ENCODE data around the gene TBX15. TPM values are rescaled to one million over a fixed set of nuclear protein-coding genes. Genes with fewer than 3 reads are reported as not detected.

TBX15 gene
- total and polyA plus RNA-seq, 9 of the 15 experiments (the other 6 are each of a cell fraction or from before 2014, with no cell fraction given) = 0.03 to 3.4 (median 2.3) TPM

DNA sequence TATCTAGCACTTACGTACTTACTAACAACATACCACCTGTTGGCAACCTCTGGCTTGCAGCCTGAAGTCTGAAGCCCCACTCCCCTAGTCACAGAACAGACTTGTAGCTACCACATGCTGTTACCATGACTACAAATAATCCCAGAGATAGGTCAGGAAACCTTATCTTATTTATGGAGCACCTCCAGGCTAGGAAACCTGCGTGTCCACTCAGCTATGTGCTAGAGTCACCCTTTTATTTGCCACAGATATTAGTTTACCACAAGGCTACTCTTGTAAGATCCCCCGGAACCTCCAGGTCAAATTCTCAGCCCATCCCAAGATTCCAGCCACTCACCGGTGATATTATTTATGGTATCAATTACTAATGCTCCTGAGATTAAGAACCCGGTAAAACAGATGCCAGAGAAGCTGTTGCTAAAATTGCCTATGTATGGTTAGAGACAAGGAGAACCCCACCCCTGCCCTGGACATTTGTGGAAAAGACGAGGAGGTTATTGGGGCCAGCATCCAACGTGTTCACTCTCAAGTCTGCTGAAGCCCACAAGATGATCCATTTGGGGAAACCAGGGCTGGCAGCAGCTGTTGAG lies 116.5 kb downstream of the TBX15 start:
- no peak for FAIRE-seq
- Histone ChIP-seq H2AFZ (ENCODE audit: low read depth, low read length) (no peak overlapping the region), H3K27ac (ENCODE audit: extremely low read depth, low read depth, low read length) (no peak overlapping the region), H3K9me1 (ENCODE audit: control insufficient read depth, insufficient read depth, low read length) (no peaks in the 10 kb centered on the region), H3K9me3 (replicated peaks; ENCODE audit: control insufficient read depth, insufficient read depth, low read depth, low read length) (no peaks in the 10 kb centered on the region), H3K4me2 (ENCODE audit: insufficient read depth, low read length) (no peak overlapping the region), H3K9ac (ENCODE audit: insufficient read depth in 1 of 2, low read depth in 2 of 2, low read length in 2 of 2) (no peak overlapping the region), H3K36me3 (ENCODE audit: control insufficient read depth, insufficient read depth, low read length) (no peaks in the 10 kb centered on the region), H3K27me3 (ENCODE audit: control insufficient read depth in 2 of 2, insufficient read depth in 2 of 2, low read length in 2 of 2) (no peaks in the 10 kb centered on the region), H4K20me1 (replicated peaks; ENCODE audit: control insufficient read depth, insufficient read depth, low read length) (no peaks in the 10 kb centered on the region), H3K4me3 (no peak overlapping the region), H3K4me1 (replicated peaks in 1 of 2; ENCODE audit: control insufficient read depth in 2 of 2, insufficient read depth in 2 of 2, low read length in 2 of 2) (no peaks in the 10 kb centered on the region), H3K79me2 (ENCODE audit: control insufficient read depth, insufficient read depth, low read length) (no peaks in the 10 kb centered on the region)
- TF ChIP-seq RFX1 (IDR thresholded peaks at IDR 0.05) (peak; percentile 51), ZNF212 (CRISPR knock-in tag; IDR thresholded peaks at IDR 0.05) (no peak)
- no TSS peak for BruUV-seq (replicated peaks)
- POLR2A ChIA-PET = no interaction called here
- CTCF ChIA-PET (ENCODE audit: low intra/inter-chr PET ratio) = no interaction called here
- WGBS (ENCODE audit: insufficient coverage, low coverage, missing lambda C conversion rate) = 3% methylated on average over 7 of the region's 7 CpGs
- in situ Hi-C loops (cut with MboI) = no loop called here
- intact Hi-C loops (cut with micrococcal nuclease) = no loop called here
- DNase-seq (ENCODE audit: extremely low read depth in 1 of 4, low spot score in 3 of 4) = no peak
- ATAC-seq = no peak

DNA sequence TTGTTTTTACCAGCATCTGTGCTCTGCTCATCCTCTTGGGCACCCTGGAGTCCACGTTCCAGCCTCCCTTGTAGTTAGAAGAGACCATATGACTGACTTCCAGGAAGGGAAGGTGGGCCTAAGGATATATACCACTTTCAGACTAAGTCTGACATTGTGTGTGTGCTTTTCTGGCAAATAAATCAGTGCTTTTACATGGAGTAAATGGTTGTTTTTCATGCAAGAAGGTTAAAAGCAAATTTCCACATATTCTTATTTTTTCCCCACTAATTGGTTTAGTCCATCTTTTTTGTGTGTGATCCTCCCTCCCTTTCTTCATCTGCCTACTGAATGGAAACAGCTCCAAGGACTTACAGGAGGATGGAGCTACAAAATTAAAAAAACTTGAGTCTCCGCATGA lies 119.8 kb downstream of the TBX15 start:
- H2AFZ ChIP-seq (ENCODE audit: low read depth, low read length) = no peak overlapping the region
- WGBS (ENCODE audit: insufficient coverage, low coverage, missing lambda C conversion rate) = 0% methylated on average over 2 of the region's 2 CpGs
- H3K27ac ChIP-seq (ENCODE audit: extremely low read depth, low read depth, low read length) = no peak overlapping the region
- no peaks in the 10 kb centered on the region for H3K9me1 ChIP-seq (ENCODE audit: control insufficient read depth, insufficient read depth, low read length)
- no peaks in the 10 kb centered on the region for H3K79me2 ChIP-seq (ENCODE audit: control insufficient read depth, insufficient read depth, low read length)
- H3K4me3 ChIP-seq = no peak overlapping the region
- no peaks in the 10 kb centered on the region for H4K20me1 ChIP-seq (replicated peaks; ENCODE audit: control insufficient read depth, insufficient read depth, low read length)
- ChIA-PET CTCF (ENCODE audit: low intra/inter-chr PET ratio) (no interaction called here), POLR2A (no interaction called here)
- no peak for FAIRE-seq
- H3K4me2 ChIP-seq (ENCODE audit: insufficient read depth, low read length) = no peak overlapping the region
- in situ Hi-C loops (cut with MboI) = no loop called here
- no peak for DNase-seq (ENCODE audit: extremely low read depth in 1 of 4, low spot score in 3 of 4)
- no peaks in the 10 kb centered on the region for H3K36me3 ChIP-seq (ENCODE audit: control insufficient read depth, insufficient read depth, low read length)
- H3K4me1 ChIP-seq (replicated peaks in 1 of 2; ENCODE audit: control insufficient read depth in 2 of 2, insufficient read depth in 2 of 2, low read length in 2 of 2) = no peaks in the 10 kb centered on the region; a peak in 1 of 5 replicates
- no peaks in the 10 kb centered on the region for H3K27me3 ChIP-seq (ENCODE audit: control insufficient read depth in 2 of 2, insufficient read depth in 2 of 2, low read length in 2 of 2)
- no peak overlapping the region for H3K9ac ChIP-seq (ENCODE audit: insufficient read depth in 1 of 2, low read depth in 2 of 2, low read length in 2 of 2)
- TF ChIP-seq, protein P1, sequence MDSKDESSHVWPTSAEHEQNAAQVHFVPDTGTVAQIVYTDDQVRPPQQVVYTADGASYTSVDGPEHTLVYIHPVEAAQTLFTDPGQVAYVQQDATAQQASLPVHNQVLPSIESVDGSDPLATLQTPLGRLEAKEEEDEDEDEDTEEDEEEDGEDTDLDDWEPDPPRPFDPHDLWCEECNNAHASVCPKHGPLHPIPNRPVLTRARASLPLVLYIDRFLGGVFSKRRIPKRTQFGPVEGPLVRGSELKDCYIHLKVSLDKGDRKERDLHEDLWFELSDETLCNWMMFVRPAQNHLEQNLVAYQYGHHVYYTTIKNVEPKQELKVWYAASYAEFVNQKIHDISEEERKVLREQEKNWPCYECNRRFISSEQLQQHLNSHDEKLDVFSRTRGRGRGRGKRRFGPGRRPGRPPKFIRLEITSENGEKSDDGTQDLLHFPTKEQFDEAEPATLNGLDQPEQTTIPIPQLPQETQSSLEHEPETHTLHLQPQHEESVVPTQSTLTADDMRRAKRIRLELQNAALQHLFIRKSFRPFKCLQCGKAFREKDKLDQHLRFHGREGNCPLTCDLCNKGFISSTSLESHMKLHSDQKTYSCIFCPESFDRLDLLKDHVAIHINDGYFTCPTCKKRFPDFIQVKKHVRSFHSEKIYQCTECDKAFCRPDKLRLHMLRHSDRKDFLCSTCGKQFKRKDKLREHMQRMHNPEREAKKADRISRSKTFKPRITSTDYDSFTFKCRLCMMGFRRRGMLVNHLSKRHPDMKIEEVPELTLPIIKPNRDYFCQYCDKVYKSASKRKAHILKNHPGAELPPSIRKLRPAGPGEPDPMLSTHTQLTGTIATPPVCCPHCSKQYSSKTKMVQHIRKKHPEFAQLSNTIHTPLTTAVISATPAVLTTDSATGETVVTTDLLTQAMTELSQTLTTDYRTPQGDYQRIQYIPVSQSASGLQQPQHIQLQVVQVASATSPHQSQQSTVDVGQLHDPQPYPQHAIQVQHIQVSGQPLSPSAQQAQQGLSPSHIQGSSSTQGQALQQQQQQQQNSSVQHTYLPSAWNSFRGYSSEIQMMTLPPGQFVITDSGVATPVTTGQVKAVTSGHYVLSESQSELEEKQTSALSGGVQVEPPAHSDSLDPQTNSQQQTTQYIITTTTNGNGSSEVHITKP (IDR thresholded peaks at IDR 0.05; ENCODE audit: partially characterized antibody) = peak; percentile 70
- no peak for TF ChIP-seq KAT2B (IDR thresholded peaks at IDR 0.05; ENCODE audit: low read depth, low read length)
- BruUV-seq (replicated peaks) = no TSS peak
- ATAC-seq = no peak
- H3K9me3 ChIP-seq (replicated peaks; ENCODE audit: control insufficient read depth, insufficient read depth, low read depth, low read length) = no peaks in the 10 kb centered on the region
- intact Hi-C loops (cut with micrococcal nuclease) = no loop called here
